HG03280 (cell line): ENCODE data around the gene RNF223.
A peak's percentile ranks its signal among the peaks of the same experiment; 100 is the strongest.
"Not testable (repeated sequence)": the region's sequence is repeated elsewhere in the genome, so short reads cannot be mapped to it uniquely, and the experiment has no call there.

Experiments used
- ATAC-seq: cut with Tn5 transposase; IDR thresholded peaks from one replicate; pipeline ENCODE4 v1.9.1; 2021; ENCODE audit warnings: mild to moderate bottlenecking, moderate library complexity; ENCODE audit not compliant: unreplicated experiment

RNF223 gene

GRCh38 chr1:1061682-1062345 is 12.3 kb downstream of the RNF223 start:
- ATAC-seq, result no peak

DNA sequence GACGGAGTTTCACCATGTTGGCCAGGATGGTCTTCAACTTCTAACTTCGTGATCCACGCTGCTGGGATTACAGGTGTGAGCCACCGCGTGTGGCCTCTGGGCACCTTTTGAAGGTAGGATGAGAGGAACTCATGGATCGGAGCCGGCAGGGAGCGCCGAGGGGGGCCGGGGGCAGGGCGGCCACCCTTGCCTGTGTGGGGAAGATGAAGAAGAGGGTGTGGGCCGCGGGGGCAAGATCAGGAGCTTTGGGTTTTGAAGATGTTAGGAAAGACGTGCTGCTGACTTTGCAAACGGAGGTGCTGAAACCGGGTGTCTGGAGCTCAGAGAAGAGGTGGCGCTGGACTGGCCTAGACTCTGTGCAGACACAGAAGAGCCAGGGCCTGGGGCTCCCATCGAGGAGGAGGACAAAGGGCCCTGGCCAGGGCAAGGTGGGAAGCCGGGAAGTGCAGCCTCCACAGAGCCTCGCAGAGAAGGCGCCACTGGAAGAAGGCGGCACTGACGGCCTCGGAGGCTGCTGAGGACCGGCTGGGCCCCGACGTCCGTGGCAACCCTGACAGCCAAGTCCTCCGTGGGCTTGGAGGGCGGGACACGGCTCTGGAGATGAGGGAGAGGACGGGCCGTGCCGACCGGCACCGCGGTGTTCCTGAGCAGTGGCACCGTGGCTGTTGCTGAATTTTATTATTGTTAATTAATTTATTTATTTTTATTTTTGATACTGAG is 13.7 kb downstream of the RNF223 start:
- no peak for ATAC-seq

DNA sequence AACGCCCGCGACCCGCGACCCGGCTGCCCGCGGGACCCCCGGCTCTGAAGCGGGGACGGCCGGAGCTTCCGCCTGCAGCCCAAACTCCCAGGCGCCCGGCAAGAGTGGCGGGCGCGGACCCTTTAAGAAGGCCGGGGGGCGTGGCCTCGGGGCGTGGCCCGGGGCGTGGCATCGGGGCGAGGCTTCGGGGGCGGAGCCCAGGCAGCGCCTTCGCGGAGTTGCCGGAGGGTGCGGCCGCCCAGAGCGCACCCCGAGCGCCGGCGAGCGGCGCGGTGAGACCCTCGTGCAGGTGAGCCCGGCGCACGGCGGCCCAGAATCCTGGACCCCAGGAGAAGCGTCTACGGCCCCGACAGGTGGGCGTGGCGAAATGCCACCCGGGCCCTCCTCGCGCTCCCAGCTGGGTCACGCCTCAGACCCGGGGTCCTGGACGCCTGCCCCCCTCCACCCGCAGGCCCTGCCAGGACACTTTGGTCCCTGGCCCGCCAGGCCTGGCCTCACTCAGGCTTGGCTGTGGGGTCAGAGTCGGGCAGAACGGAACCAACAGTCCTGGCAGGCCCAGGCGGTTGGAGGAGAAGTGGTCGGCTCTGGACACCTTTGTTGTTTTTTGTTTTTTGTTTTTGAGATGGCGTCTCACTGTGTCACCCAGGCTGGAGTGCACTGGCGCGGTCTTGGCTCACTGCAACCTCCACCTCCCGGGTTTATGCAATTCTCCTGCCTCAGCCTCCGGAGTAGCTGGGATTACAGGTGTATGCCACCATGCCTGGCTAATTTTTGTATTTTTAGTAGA is 14.4 kb downstream of the RNF223 start:
- ATAC-seq, result peak; percentile 71

- ATAC-seq, result peak; percentile 25
These were observed 15.1 kb downstream of the RNF223 start for GRCh38 chr1:1058921-1059493.

DNA sequence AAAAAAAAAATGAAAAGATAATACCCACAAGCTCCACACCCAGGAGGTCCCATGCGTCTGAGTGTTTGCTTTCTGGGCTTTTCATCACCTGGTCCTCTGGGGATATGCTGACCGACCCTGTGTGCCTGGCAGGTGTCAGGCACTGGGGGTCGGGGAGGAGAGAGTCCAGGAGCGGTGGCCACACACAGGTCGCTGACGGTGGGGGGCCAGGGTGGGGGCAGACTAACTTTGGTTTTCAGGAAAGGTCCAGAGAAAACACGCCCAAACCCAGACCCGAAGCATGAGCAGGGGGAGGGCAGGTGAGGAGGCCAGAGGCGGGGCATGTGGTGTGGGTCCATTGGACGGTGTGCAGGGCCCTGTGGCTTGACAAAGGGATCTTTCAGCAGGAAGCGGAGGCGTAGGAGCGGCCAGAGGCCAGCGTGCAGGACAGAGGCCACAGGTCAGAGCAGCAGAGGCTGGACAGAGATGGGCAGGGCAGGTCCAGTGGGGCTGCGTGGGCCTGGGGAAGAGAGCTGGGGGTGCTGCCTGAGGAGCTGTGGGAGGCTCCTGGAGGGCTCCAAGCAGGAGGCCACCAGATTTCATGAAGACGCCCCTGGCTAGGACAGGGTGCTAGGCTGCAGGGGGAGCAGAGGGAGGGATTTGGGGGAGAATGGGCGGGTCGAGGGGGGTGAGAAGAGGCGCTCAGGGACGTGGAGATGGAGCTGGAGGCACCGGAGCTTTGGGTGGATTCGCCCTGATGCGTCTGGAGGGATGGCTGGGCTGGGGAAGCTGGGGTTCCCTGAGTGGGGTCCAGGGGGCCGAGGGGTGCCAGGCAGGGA is 15.8 kb downstream of the RNF223 start:
- no peak for ATAC-seq

DNA sequence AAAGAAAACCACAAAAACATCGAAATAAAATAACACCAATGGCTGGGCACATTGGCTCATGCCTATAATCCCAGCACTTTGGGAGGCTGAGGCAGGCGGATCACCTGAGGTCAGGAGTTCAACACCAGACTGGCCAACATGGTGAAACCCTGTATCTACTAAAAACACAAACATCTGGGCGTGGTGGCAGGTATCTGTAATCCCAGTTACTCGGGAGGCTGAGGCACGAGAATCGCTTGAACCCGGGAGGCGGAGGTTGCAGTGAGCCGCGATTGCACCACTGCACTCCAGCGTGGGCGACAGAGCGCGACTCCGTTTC is 16.4 kb downstream of the RNF223 start:
- not testable (repeated sequence) for ATAC-seq

DNA sequence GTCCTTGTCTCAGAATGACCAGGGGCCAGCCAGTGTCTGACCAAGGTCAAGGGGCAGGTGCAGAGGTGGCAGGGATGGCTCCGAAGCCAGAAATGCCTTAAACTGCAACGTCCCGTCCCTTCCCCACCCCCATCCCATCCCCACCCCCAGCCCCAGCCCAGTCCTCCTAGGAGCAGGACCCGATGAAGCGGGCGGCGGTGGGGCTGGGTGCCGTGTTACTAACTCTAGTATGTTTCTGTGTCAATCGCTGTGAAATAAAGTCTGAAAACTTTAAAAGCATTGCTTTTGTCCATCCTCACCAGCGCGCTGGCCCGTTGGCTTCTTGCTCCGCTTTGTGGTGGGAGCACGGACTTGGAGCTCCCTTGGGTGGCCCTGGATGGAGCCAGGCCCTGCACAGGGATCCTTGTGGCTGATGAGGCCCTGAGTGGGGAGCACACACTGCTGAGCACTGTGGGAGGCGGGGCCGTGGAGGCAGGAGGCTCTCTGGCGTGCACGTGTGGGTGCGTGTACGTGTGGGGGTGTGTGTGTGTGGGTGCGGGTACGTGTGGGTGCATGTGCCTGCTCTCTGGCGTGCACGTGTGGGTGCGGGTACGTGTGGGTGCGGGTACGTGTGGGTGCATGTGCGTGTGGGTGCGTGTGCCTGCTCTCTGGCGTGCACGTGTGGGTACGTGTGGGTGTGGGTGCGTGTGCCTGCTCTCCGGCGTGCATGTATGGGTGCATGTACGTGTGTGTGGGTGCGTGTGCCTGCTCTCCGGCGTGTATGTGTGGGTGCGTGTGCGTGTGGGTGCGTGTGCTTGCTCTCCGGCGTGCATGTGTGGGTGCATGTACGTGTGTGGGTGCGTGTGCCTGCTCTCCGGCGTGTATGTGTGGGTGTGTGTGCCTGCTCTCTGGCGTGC is 18.0 kb downstream of the RNF223 start:
- no peak for ATAC-seq

DNA sequence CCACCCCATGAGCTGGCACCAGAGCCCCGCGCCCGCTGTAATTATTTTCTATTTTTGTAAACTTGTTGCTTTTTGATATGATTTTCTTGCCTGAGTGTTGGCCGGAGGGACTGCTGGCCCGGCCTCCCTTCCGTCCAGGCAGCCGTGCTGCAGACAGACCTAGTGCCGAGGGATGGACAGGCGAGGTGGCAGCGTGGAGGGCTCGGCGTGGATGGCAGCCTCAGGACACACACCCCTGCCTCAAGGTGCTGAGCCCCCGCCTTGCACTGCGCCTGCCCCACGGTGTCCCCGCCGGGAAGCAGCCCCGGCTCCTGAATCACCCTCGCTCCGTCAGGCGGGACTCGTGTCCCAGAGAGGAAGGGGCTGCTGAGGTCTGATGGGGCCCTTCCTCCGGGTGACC is 19.1 kb downstream of the RNF223 start:
- ATAC-seq, result no peak

DNA sequence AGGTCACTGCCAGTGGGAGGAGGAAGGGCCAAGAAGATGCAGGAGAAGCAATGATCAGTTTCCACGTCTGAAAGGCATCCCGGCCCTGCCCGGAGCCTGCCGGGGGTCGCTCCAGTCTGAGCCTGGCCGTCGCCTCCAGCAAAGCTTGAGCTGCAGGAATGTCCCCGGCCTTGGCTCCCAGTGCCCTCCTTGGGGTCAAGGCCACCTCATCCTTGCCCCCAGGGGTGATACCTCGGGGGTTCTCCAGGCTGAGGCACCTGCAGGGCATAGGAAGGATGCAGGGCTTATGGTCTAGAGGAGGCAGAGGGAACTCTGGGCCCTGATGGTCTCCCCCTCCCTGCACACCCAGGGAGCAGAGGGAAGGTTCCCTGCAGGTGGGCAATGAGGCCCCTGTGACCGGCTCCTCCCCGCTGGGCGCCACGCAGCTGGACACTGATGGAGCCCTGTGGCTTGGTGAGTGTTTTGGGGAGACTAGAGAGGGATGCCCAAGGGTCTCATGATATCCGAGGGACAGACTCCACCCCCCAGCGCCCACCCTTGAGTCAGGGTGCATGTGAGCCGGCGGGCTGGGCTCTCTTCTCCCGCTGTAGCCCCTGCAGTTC is 19.9 kb downstream of the RNF223 start:
- ATAC-seq, result no peak

- ATAC-seq, result no peak
These were observed 20.4 kb downstream of the RNF223 start for GRCh38 chr1:1053682-1054081.

DNA sequence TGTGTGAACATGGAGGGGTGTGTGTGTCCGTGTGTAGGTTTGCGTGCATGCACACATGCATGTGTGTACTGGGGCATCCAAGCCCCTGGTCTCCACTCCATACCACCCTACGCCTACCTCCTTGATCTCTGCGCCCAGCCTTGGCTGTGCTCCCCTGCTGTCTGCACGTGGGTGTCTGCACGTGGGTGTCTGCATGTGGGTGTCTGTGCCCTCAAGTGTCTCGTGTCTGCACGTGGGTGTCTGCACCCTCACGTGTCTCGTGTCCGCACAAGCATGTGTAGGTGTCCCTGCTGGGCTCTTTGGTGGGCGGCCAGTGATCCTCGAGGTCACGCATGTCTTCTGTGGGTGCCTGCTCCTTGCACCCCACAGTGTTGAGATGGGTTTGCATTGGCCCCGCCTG is 21.1 kb downstream of the RNF223 start:
- no peak for ATAC-seq

GRCh38 chr1:1052003-1052840 is 21.9 kb downstream of the RNF223 start:
- no peak for ATAC-seq

- no peak for ATAC-seq
These were observed 22.8 kb downstream of the RNF223 start for GRCh38 chr1:1051127-1051810.

GRCh38 chr1:1050577-1051052 is 23.5 kb downstream of the RNF223 start:
- ATAC-seq, result no peak

- no peak for ATAC-seq
These were observed 24.6 kb downstream of the RNF223 start for GRCh38 chr1:1049318-1050165.

DNA sequence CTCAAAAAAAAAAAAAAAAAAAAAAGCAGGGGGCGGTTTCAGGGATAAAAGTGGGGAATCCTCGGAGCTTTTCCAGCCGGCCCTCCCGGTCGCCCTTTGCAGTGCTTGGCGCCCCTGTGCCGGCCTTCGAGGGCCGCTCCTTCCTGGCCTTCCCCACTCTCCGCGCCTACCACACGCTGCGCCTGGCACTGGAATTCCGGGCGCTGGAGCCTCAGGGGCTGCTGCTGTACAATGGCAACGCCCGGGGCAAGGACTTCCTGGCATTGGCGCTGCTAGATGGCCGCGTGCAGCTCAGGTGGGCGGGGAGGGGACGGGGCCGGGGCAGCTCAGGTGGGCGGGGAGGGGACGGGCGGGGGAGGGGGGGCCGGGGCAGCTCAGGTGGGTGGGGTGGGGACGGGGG is 25.3 kb downstream of the RNF223 start:
- no peak for ATAC-seq

DNA sequence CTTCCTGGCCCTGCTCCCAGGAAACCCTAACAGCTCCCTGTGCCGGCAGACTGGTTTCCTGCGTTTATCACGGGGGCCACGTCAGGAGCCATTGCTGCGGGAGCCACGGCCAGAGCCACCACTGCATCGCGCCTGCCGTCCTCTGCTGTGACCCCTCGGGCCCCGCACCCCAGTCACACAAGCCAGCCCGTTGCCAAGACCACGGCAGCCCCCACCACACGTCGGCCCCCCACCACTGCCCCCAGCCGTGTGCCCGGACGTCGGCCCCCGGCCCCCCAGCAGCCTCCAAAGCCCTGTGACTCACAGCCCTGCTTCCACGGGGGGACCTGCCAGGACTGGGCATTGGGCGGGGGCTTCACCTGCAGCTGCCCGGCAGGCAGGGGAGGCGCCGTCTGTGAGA is 26.1 kb downstream of the RNF223 start:
- ATAC-seq, result no peak
